ENCODE results near the gene ANKRD55.
A peak's percentile ranks its signal among the peaks of the same experiment; 100 is the strongest.
"Not testable (repeated sequence)": the region's sequence is repeated elsewhere in the genome, so short reads cannot be mapped to it uniquely, and the experiment has no call there.

Gene ANKRD55

DNA sequence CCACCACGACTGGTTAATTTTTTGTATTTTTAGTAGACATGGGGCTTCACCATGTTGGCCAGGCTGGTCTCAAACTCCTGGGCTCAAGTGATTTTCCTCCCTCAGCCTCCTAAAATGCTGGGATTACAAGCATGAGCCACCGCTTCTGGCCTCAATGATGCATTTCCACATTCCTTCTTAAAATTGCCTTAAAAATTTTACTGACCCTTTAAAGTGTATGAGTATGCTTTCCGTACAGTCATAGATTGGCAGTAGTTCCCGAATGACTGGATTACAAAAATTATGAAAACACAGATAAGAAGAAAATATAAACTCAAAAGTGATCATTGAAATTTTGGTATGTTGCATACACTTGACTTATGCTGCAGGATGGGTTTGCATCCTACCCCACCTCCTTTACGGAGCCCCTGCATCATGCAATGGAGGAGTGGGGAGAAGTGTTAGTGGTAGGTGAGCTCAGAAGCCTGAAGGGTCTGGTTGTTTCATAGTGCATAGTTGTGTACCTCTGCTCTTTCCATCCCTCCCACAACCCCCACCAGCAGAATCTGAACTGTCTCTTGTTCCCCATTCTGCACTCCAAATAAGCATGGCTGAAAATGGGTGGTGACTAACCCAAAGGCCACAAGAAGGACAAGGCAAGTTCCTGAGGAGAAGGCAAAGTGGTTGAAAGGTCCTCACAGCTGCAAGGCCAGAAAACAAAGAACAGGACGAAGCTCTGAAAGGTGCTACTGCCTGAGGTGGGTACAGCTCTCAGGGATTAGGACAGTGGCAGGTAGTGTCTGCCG, 26.8 kb downstream of the ANKRD55 start:
- no peak for DNase-seq

DNA sequence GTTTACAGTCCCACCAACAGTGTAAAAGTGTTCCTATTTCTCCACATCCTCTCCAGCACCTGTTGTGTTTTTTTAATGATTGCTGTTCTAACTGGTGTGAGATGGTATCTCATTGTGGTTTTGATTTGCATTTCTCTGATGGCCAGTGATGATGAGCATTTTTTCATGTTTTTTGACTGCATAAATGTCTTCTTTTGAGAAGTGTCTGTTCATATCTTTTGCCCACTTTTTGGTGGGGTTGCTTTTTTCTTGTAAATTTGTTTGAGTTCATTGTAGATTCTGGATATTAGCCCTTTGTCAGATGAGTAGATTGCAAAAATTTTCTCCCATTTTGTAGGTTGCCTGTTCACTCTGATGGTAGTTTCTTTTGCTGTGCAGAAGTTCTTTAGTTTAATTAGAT, 29.2 kb downstream of the ANKRD55 start:
- DNase-seq, result not testable (repeated sequence)

DNA sequence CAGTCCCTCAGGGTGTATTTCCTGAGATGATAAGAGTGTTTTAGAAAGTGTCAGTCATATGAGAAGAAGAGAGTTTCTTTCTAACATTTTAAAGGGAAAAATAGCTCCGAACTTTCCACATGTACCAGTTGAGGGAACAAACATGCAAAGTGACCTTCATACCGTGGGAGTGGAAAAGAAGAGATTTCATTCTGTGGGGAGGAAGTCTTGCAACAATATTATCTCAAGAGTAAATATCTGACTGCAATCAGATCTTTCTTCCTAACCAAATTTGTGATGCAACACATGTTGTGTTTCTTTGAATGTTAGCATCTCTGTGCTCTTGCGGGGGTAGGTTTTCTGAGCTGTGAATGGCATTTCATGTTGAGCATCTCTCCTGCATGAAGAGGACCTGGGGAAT, 30.6 kb downstream of the ANKRD55 start:
- DNase-seq, result no peak

DNA sequence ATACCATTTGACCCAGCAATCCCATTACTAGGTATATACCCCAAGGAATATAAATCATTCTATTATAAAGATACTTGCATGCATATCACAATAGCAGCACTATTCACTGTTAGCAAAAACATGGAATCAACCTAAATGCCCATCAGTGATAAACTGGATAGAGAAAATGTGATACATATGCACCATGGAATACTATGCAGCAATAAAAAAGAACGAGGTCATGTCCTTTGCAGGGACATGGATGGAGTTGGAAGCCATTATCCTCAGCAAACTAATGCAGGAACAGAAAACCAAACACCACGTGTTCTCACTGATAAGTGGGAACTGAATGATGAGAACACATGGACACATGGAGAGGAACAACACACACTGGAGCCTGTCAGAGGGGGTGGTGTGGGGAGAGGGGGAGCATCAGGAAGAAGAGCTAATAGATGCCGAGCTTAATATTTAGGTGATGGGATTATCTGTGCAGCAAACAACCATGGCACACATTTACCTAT, 31.3 kb downstream of the ANKRD55 start:
- not testable (repeated sequence) for DNase-seq

DNA sequence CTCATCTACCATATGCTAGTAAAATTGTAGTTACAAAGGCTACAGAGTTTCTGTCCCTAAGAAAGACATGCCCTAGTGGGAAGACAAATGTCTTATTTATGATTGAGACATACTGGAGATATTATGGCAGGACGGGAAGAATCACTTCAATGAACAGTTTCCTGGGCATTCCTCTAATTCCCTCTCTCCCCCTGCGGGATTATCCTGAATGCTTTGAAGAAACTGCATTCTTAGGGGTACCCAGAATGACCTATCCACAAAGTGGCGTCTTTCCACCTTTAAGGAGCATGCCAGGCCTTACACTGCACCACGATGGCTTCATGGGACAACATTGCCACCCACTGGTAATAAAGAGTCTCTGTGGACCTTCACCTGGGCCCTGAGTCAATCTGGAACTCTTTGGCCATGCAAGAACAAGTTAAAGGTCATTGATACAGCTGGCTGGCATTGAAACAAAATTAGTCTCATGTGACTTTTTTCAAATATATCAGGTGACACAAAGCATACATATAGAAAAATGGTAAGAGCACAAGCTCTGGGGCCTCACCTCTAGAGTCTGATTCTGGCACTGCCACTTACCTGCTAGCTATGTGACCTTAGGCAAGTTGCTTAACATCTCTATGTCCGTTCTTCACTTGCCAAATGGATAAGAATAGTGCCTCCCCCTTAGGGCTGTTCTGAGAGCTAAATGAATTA, 32.0 kb downstream of the ANKRD55 start:
- DNase-seq, result peak; percentile 58 to 66

DNA sequence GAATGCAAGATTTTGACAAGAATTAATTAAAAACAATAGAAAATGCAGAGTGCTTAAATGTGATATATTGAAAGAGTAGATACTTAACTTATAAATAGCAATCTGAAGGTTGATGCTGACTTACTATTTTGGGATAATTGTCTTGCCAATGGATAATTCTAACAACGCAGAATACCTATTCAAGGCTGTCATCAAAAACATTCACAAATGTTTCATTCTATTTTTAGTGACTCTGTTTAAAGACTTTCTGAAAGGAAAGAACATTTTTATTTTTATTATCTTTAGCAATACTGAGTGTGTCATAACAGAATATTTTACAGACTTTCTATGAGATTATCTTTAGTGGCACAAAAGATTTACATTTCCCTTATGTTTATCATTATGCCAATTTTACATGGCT, 38.1 kb downstream of the ANKRD55 start:
- no peak for DNase-seq

DNA sequence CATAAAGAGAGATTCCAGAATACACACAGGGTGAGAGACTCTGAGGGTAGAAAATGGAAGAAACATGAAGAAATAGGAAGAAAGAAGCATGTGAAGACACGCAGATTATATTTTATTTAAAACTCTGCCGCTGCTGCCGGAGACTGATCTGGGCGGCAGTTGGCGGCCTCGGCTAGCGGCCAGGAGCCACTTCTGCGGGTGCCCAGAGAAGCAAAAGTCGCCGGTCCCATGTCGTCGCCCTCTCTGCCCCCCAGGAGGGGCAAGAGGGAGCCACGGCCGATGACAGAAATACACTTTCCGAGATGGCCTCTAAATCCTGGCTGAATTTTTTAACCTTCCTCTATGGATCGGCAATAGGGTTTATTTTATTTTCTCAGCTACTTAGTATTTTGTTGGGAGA, 40.9 kb downstream of the ANKRD55 start:
- no peak for DNase-seq

DNA sequence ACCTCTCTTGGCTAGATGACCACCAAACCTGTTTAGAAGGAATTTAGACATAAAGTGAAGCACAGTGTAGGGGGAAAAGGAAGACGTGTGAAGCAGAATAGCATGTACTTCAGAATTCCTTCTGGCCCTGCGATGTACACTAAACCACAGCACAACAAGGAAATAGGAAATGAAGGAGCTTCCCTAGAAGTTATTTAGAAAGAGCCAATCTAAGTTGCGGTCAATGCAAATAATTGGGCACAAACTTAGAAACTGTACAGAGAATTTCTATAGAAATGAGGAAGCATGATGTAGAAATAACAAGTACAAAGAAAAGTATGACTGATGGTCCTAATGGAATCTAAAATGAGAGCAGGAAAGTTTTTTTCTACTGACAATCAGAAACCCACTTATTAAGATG, 41.5 kb downstream of the ANKRD55 start:
- DNase-seq, result no peak

DNA sequence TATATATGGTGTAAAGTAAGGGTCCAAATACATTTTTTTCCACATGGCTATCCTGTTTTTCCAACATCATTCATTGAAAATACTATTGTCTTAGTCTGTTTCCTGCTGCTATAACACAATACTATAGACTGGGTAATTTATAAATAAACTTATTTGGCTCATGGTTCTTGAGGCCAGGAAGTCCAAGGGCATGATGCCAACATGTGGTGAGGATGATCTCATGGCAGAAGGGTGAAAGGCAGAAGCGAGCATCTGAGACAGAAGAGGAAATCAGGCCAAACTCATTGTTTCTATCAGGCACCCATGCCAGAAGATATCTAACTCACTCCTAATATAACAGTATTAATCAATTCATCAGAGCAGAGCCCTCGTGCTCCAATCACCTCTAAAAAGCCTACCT, 42.6 kb downstream of the ANKRD55 start:
- DNase-seq, result peak; percentile 7 to 14

DNA sequence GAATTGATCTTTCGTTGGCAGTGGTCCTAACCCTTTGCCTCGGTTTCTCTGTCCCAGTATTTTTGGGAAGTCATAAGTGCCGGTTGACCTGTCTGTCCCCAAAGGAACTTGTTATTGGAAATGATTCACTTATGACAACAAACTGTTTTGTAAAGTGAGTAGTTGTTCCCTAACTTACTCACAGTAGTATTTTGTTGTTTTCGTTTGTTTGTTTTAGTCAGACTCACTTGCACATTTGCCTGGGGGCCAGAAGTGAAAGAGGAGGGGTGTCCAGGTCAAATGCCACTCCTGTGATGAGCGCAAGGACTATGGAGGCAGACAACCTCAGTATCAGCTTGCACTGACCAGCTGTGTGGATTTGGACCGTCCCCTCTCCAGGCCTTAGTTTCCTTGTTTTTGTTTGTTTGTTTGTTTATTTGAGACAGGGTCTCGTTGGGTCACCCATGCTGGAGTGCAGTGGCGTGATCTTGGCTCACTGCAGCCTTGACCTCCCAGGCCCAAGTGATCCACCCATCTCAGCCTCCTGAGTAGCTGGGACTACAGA, 47.3 kb downstream of the ANKRD55 start:
- DNase-seq, result no peak

DNA sequence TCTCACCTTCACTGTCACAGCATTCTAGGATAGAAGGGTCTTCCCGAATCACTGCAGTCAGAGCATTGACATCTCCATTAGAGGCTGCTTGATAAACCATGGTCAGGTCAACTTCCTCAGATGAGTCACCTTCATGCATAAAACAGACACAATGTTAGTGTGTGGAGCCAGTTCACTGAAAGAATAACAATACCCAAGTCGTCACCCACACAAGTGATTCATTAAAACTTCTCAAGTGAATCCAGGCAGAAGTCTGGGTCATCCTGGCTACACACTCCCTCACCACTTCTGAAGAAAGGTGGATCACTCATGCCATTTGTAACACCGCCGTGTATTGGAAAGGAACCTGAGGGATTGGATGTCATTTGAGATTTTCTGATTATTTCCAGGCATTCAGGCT, 49.6 kb downstream of the ANKRD55 start:
- DNase-seq, result no peak

DNA sequence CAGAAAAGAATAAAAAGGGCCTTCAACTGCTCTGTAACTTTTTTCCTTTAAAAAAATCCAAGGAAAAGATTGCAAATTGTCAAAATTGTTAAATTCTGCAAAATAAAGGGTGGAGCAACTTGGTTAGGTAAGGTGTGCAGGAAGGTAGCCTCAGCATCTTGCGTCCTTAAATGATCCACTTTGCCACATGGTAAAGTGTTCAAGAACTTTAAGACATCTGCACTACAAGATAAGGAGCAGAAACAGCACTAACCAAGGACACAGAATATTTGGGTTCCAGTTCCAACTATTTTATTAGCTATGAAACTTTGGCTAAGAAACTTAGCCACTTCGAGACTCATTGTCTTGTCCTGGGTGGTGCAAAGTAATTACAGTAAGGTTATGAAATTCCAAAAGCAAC, 53.7 kb downstream of the ANKRD55 start:
- no peak for DNase-seq

DNA sequence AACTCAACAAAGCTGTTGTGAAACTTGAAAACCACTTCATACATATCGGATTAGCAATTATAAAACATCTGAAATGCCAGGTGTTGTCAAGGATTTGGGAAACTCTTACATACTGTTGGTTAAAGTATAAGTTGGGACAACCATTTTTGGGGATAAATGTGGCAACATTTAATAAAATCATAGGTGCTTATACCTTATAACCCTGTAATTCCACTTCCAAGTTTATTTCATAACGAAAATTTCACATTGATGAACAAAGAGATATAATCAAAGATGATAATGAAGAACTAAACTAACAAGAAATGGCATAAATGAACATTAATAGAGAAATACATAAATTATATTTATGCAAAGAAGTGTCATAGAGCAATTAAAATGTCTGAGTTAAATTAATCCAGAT, 54.3 kb downstream of the ANKRD55 start:
- no peak for DNase-seq

DNA sequence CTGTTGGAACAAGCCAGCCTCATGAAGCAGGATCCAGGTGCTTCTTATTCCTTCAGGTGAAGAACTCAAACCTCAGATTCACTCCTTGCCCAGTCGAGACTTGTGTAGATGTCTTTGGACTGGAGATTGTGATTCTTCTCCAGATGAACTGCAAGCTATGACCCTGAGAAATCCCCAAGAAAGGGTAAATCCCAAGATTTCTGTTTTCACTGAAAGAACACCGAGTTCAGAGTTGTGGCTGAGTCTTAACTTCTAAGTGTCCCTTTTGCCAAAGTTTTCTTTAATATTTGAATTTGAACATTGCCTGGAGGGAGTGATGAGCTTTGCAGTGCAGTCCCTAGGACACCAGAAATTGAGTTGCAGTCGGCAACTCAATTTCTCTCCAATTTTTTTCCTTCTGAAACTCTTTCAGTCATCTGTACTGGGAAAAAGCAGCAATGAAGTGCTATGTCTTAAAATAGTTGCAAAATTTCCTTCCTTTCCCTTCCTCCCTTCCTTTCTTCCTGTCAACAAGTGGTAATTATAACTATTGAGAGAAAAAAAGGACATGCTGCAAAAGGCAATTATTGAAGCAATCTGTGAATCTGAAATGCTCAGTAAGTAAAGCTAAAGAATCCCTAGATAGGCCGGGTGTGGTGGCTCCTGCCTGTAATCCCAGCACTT, 56.1 kb downstream of the ANKRD55 start:
- DNase-seq, result no peak

DNA sequence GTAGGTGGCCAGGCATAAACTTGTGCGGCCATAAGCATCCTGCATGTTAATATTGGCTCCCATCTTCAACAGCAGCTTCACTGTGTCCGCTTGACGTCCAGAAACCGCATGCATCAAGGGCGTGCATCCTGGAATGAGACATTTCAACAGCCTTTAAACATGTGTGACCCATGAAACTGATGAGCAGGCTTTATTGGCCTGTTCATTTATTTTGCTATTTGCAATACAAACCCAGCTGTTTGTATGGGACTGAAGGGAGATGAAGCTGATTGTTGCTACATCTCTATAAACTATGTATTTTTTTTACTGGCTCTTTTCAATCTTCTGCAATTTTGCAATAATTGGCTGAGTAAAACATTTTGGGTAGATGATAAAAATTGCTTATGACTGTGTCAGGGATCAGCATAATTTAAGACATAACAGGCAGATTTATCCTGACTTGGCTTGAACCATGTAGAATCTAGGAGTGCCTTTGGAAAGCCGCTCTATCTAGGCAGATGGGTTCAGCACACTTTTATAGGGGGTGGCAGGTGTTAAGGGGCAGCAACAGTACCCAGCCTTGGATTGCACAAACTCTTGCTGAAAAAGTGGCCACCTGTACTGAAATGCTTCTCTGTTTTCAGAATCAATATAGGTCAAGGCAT, 56.9 kb downstream of the ANKRD55 start:
- DNase-seq, result no peak

DNA sequence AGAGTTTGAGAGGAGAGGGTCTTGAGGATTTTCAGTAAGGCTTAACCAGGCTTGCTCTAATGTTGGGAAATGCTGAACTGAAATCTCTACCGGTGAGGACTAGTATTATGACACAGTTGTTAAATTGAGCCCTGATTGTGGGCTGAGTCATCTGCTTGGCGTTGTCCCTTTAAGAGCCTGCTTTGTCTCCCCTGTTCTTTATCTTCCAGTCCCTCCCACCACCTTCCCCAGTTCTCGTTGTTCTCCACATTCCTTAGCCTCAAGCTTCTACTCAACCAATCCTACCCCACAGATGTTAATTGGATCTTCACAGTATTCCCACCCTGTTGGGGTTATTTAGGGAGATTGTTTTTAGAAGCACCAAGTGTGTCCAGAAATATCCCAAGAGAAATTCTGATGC, 57.6 kb downstream of the ANKRD55 start:
- DNase-seq, result no peak

DNA sequence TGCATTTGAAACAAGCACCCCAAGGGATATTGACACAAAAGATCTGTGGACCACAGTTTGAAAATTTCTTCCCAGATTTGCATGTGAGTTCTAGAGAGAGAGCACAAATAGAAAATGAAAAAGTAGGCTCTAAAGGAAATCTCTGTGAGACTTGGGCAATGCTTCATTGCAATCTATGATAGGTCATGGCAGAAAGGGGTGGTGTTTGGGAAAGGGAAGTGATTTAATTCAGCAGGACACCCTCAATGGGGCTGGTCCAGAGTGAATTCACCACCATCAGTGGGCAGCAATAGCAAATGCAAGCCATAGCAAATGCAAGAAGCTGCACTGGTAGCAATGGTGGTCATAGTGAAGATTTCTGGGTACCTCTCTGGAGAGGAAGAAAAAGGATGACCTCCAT, 58.1 kb downstream of the ANKRD55 start:
- DNase-seq, result no peak

DNA sequence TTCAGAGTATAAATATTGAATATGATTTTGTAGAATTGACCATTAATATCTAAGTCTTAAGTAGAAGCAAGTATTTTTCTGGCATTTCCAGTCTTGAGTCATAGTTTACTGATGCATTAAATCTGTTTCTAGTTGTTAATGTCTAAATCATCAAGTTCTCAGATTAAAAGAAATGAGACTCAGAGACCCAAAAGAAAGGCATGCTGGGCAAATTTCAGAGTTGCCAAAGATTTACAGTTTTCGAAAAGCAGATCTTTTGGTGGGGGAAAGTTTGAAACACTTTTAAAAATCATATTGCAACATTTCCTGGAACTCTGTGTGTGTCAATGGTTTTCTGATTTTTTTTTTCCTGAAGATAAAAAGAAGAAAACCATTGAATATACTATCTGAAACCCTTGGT, 60.9 kb downstream of the ANKRD55 start:
- no peak for DNase-seq

DNA sequence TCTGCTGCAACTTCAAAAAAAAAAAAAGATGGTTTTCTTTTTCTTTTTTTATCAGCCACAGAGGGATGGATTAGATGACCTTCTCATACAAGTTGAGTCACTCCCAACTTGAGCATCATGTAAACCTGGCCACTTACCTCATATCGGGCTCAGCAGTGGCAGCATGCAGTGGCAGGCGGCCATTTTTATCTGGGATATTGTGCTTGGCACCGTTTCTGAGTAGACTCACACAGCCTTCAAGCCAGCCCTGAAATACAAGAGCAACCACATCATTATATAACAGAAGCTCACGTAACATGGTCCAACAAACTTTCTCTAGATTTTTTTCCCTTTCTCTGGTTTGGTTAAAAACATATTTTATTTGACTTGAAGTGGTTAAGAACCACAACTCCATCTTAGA, 62.6 kb downstream of the ANKRD55 start:
- DNase-seq, result no peak

DNA sequence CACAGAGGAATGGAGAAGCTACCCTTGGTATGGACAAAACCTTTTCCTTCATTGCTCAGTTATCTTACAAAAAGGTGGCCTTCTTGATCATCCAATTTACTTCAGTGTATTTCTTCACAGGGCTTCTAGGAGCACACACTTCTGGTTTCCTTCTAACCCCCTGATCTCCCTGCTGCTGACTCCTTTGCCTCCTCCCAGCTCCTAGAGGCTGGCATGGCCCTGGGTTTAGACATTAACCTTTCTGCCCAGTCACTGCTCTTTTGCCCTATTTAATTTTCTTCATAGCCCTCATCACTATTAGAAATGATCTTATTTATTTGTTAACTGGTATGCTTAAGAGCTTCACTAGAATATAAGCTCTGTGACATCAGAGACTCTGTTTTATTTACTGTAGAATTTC, 63.2 kb downstream of the ANKRD55 start:
- DNase-seq, result no peak

DNA sequence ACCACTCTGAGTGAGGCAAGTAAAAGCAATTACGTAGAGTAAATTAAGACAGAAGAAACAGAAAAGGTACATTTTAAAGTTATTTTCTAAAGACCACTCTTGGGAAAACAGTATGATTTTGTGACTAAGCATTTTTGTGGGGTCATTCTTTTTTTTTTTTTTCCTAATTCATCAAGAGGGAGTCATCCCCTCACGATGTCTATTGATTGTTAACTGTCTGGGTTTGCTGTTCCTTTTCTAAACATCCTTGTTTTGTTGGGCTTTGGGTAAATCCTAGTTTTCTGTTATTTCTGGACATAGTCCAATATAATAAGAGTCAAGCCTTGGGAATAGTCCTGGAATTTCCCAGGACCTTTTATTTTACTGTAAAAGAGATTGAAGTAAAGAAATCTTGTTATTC, 63.8 kb downstream of the ANKRD55 start:
- DNase-seq, result no peak

DNA sequence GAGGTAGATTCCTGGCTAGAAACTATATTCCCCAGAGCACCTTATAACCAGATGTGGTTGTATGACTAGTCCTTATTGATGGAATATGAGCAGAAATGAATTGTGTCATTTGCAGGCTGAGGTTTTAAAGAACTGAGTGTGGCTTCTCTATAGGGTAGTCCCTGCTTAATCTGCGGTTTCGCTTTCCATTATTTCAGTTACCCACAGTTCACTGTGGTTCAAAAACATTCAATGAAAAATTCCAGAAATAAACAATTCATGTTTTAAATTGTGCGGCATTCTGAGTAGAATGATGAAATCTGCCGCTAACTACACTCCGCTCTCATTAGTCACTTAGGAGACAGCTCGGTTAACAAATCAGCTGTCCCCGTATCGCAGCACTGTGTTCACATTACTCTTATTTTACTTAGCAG, 65.1 kb downstream of the ANKRD55 start:
- DNase-seq, result peak in 1 of 2 experiments; percentile 25

DNA sequence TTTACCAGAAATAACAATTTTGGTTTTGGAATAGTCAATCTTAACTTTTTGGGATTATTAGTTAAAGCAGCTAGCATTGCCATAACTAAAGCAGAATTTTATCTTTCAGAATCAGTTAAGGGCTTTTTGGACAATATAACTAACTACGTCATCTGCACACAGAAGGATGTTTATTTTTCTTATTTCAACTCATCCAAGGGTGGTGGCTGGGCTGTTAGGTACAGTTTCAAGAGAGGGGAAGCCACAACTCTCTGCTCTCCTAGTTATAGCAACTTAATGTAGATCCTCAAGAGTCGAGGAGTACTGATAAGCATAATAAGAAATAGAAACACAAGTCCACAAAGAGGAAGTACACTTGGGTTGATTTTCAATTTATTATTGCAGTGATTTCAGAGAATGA, 65.6 kb downstream of the ANKRD55 start:
- DNase-seq, result no peak

Data from activated CD4-positive, alpha-beta T cell treated with anti-CD3 and anti-CD28 coated beads, Interleukin-2, amount 50 U/mL, for 48 hours (primary cell).